PC-3 (cell line): Measurements from ENCODE around the gene NECTIN4. TPM values are rescaled to one million over a fixed set of nuclear protein-coding genes. Genes with fewer than 3 reads are reported as not detected.
A peak's percentile ranks its signal among the peaks of the same experiment; 100 is the strongest.

Source experiments
- ATAC-seq: fragments of 200-7000 bp; cut with Tn5 transposase; 2 replicates; pipeline ENCODE4 v1.9.1; 2020; ENCODE audit warnings: mild to moderate bottlenecking, moderate library complexity
- BruUV-seq: library from RNA; stranded (reverse); fragments of 400-500 nt; replicated peaks from 2 replicates; lab custom pipeline; 2021; lab: Mats Ljungman, UMichigan
- CTCF ChIA-PET: fragments of 300-600 bp; sonication (Branson Sonifier 250); formaldehyde crosslinking; loops from one replicate; lab custom pipeline; 2022; ENCODE audit warnings: antibody characterized with exemption; lab: Charles Lee
- POLR2A ChIA-PET: fragments of 300-600 bp; sonication (Branson Sonifier 250); formaldehyde crosslinking; loops from one replicate; lab custom pipeline; 2022; ENCODE audit warnings: antibody characterized with exemption; ENCODE audit not compliant: unreplicated experiment; lab: Charles Lee
- DNase-seq: peaks from one replicate; pipeline ENCODE4 v3.0.0-alpha.2; 2015
- H2AFZ ChIP-seq: fragments of 300-600 bp; sonication (generic); 2 replicates; pipeline ENCODE4 v1.6.0; 2016; ENCODE audit warnings: antibody characterized with exemption, low read length
- H3F3A ChIP-seq: fragments of 300-600 bp; sonication (generic); one replicate; pipeline ENCODE4 v1.6.0; 2017; ENCODE audit warnings: antibody characterized with exemption, low read length, control low read depth, mild to moderate bottlenecking; ENCODE audit not compliant: unreplicated experiment
- H3K27ac ChIP-seq: fragments of 300-600 bp; sonication (generic); 2 replicates; pipeline ENCODE4 v1.5.1; 2016; ENCODE audit warnings: mild to moderate bottlenecking, low read length
- H3K27me3 ChIP-seq: fragments of 300-600 bp; sonication (generic); 2 replicates; pipeline ENCODE4 v1.6.1; 2016; ENCODE audit warnings: low read length, mixed read lengths
- H3K36me3 ChIP-seq: fragments of 300-600 bp; sonication (generic); 2 replicates; pipeline ENCODE4 v1.6.1; 2016; ENCODE audit warnings: low read depth, mixed run types, low read length, mixed read lengths
- H3K4me1 ChIP-seq: fragments of 300-600 bp; sonication (generic); 2 replicates; pipeline ENCODE4 v1.5.1; 2016; ENCODE audit warnings: low read length; ENCODE audit not compliant: insufficient read depth
- H3K4me2 ChIP-seq: fragments of 300-600 bp; sonication (generic); 2 replicates; pipeline ENCODE4 v1.6.0; 2016; ENCODE audit warnings: low read length
- H3K4me3 ChIP-seq: fragments of 300-600 bp; sonication (generic); 2 replicates; pipeline ENCODE4 v1.5.1; 2016; ENCODE audit warnings: mild to moderate bottlenecking, low read length, mixed read lengths
- H3K79me2 ChIP-seq: fragments of 300-600 bp; sonication (generic); 2 replicates; pipeline ENCODE4 v1.6.1; 2017; ENCODE audit warnings: low read length, mixed read lengths
- H3K9ac ChIP-seq: fragments of 300-600 bp; sonication (generic); 2 replicates; pipeline ENCODE4 v1.6.0; 2016; ENCODE audit warnings: mild to moderate bottlenecking, low read length
- H3K9me2 ChIP-seq: fragments of 300-600 bp; sonication (generic); replicated peaks from 2 replicates; pipeline ENCODE4 v1.6.1; 2016; ENCODE audit warnings: mixed run types, low read length, mixed read lengths
- H3K9me3 ChIP-seq: fragments of 300-600 bp; sonication (generic); 2 replicates; pipeline ENCODE4 v1.6.1; 2016; ENCODE audit warnings: low read length, mixed read lengths
- H4K20me1 ChIP-seq: fragments of 300-600 bp; sonication (generic); 2 replicates; pipeline ENCODE4 v1.6.1; 2016; ENCODE audit warnings: low read length, mixed read lengths
- CTCF ChIP-seq: fragments of 300-600 bp; sonication (generic); conservative IDR thresholded peaks from 2 replicates; pipeline ENCODE4 v1.5.1; 2017; ENCODE audit warnings: antibody characterized with exemption, low read depth, mild to moderate bottlenecking, low read length
- EZH2 ChIP-seq: fragments of 300-600 bp; sonication (generic); IDR thresholded peaks from one replicate; pipeline ENCODE4 v1.6.1; 2017; ENCODE audit warnings: antibody characterized with exemption, mild to moderate bottlenecking, low read length; ENCODE audit not compliant: unreplicated experiment
- EZH2phosphoT487 ChIP-seq: fragments of 300-600 bp; sonication (generic); IDR thresholded peaks from 2 replicates; pipeline ENCODE4 v1.6.1; 2018; ENCODE audit warnings: mild to moderate bottlenecking, antibody characterized with exemption, low read length, borderline replicate concordance
- intact Hi-C: fragments of 100-400 bp; cut with micrococcal nuclease; formaldehyde crosslinking; loops from 2 replicates; pipeline ENCODE4 v1.9.0; 2023
- total RNA-seq: library from RNA; depleted of rRNA; stranded (reverse); fragments of >200 nt; gene quantifications from 2 replicates; pipeline ENCODE4 v1.2.3, GENCODE V29; 2014

The NECTIN4 gene
- total RNA-seq, 1 experiment from 2014 or later: 6.8 TPM

- H3F3A ChIP-seq: no peaks in the 10 kb centered on the region
- H3K9me2 ChIP-seq: no peaks in the 10 kb centered on the region
- no peak overlapping the region for H3K4me3 ChIP-seq
- ChIA-PET POLR2A (no interaction called here), CTCF (no interaction called here)
- H3K27ac ChIP-seq: no peak overlapping the region
- ATAC-seq (no peak), DNase-seq (no peak)
- H2AFZ ChIP-seq: no peak overlapping the region
- H3K36me3 ChIP-seq: no peaks in the 10 kb centered on the region
- no TSS peak for BruUV-seq
- no peaks in the 10 kb centered on the region for H3K9me3 ChIP-seq
- no peaks in the 10 kb centered on the region for H3K4me1 ChIP-seq
- intact Hi-C loops: no loop called here
- no peaks in the 10 kb centered on the region for H3K79me2 ChIP-seq
- H4K20me1 ChIP-seq: no peaks in the 10 kb centered on the region
- H3K27me3 ChIP-seq: no peaks in the 10 kb centered on the region
- no peak overlapping the region for H3K9ac ChIP-seq
- H3K4me2 ChIP-seq: no peak overlapping the region
- TF ChIP-seq EZH2 (no peak), CTCF (no peak), EZH2phosphoT487 (no peak)
Observed at GRCh38 chr1:161074676-161075368, 14.5 kb downstream of the NECTIN4 start.

- H3K9ac ChIP-seq: no peak overlapping the region
- H3K79me2 ChIP-seq: no peaks in the 10 kb centered on the region
- ChIA-PET POLR2A (interaction anchor here (0.5 kb wide), 1 partner anchor 29 kb away, joined by 6 read pairs; no protein-coding TSS in a partner anchor), CTCF (interaction anchor here (0.8 to 1.0 kb wide), 2 partner anchors 23 to 26 kb away, joined by 3 to 4 read pairs; no protein-coding TSS in a partner anchor)
- no peaks in the 10 kb centered on the region for H3F3A ChIP-seq
- H3K9me2 ChIP-seq: no peaks in the 10 kb centered on the region
- no peak overlapping the region for H3K4me2 ChIP-seq
- BruUV-seq: no TSS peak
- no peaks in the 10 kb centered on the region for H4K20me1 ChIP-seq
- H3K27me3 ChIP-seq: no peaks in the 10 kb centered on the region
- no peaks in the 10 kb centered on the region for H3K4me1 ChIP-seq
- intact Hi-C loops: no loop called here
- no peaks in the 10 kb centered on the region for H3K36me3 ChIP-seq
- H3K4me3 ChIP-seq: no peak overlapping the region
- no peaks in the 10 kb centered on the region for H3K9me3 ChIP-seq
- DNase-seq (no peak), ATAC-seq (peak; percentile 72)
- TF ChIP-seq CTCF (peak; percentile 26; the same call in 1 of the 2 replicates), EZH2 (no peak), EZH2phosphoT487 (no peak)
- no peak overlapping the region for H3K27ac ChIP-seq
- H2AFZ ChIP-seq: no peak overlapping the region
Observed at GRCh38 chr1:161073474-161074121, 15.8 kb downstream of the NECTIN4 start.
